ENCODE data around the gene TXNRD1.
"Not testable (repeated sequence)": the region's sequence is repeated elsewhere in the genome, so short reads cannot be mapped to it uniquely, and the experiment has no call there.

Gene TXNRD1

GRCh38 chr12:104385510-104385909, 169.9 kb downstream of the TXNRD1 start:
- no peak for DNase-seq
- intact Hi-C loops (cut with DNase I): no loop called here

- intact Hi-C loops (cut with DNase I): no loop called here
- DNase-seq: no peak
Measured at GRCh38 chr12:104386461-104386860, 170.9 kb downstream of the TXNRD1 start.

GRCh38 chr12:104387190-104387589, 171.6 kb downstream of the TXNRD1 start:
- intact Hi-C loops (cut with DNase I): no loop called here
- DNase-seq: peak in 1 of 10 donors; percentile 33

GRCh38 chr12:104394086-104394485, 178.5 kb downstream of the TXNRD1 start:
- intact Hi-C loops (cut with DNase I): not testable (repeated sequence)
- DNase-seq: peak in 2 of 10 donors; percentile 51 to 66

All from posterior cingulate gyrus (tissue), 11 donors.